GM12891 (cell line): Measurements from ENCODE around the gene UNC13A.

Source experiments
- POLR2A ChIP-seq: IDR thresholded peaks from 2 replicates; pipeline ENCODE4 v1.6.1; 2011; ENCODE audit warnings: low read depth, low read length, control low read depth
- POLR2AphosphoS5 ChIP-seq: IDR thresholded peaks from 2 replicates; pipeline ENCODE4 v1.6.1; 2011; ENCODE audit warnings: low read depth, low read length, control low read depth
- POU2F2 ChIP-seq: IDR thresholded peaks from 2 replicates; pipeline ENCODE4 v1.6.1; 2011; ENCODE audit warnings: low read depth, mild to moderate bottlenecking, control low read depth, low read length, moderate library complexity
- SPI1 ChIP-seq: IDR thresholded peaks from 2 replicates; pipeline ENCODE4 v1.6.1; 2011; ENCODE audit warnings: low read depth, low read length, control low read depth

GRCh38 chr19:17575871-17576757 lies 112.0 kb downstream of the UNC13A start:
- TF ChIP-seq POLR2AphosphoS5 (no peak), SPI1 (no peak), POLR2A (no peak), POU2F2 (no peak)
